HG02884 (cell line): ENCODE data around the gene GAS2L3.
"Not testable (repeated sequence)": the region's sequence is repeated elsewhere in the genome, so short reads cannot be mapped to it uniquely, and the experiment has no call there.

Source experiments
- ATAC-seq: cut with Tn5 transposase; IDR thresholded peaks from one replicate; pipeline ENCODE4 v1.9.1; 2021; ENCODE audit warnings: mild to moderate bottlenecking, moderate library complexity; ENCODE audit not compliant: unreplicated experiment

The GAS2L3 gene

GRCh38 chr12:100573292-100574186, at the start of gene GAS2L3:
Gene GAS2L3, plus strand, starts transcription at chr12:100573684. Its CDS starts 21,221 bp downstream, at chr12:100594905.
- peak; percentile 92 for ATAC-seq

- no peak for ATAC-seq
Observed at GRCh38 chr12:100528034-100528433, 45.5 kb upstream of the GAS2L3 start.

- ATAC-seq, result no peak
Observed at GRCh38 chr12:100528471-100529127, 44.9 kb upstream of the GAS2L3 start.

- no peak for ATAC-seq
Observed at GRCh38 chr12:100529756-100530350, 43.6 kb upstream of the GAS2L3 start.

- ATAC-seq, result no peak
Observed at GRCh38 chr12:100533376-100533775, 40.1 kb upstream of the GAS2L3 start.

GRCh38 chr12:100534625-100535227, 38.8 kb upstream of the GAS2L3 start:
- ATAC-seq, result no peak

GRCh38 chr12:100539202-100539601, 34.3 kb upstream of the GAS2L3 start:
- no peak for ATAC-seq

- no peak for ATAC-seq
Observed at GRCh38 chr12:100544165-100544564, 29.3 kb upstream of the GAS2L3 start.

- ATAC-seq, result no peak
Observed at GRCh38 chr12:100545092-100545491, 28.4 kb upstream of the GAS2L3 start.

GRCh38 chr12:100553936-100554335, 19.5 kb upstream of the GAS2L3 start:
- ATAC-seq, result no peak

GRCh38 chr12:100554608-100555077, 18.8 kb upstream of the GAS2L3 start:
- no peak for ATAC-seq

GRCh38 chr12:100555722-100556121, 17.8 kb upstream of the GAS2L3 start:
- no peak for ATAC-seq

GRCh38 chr12:100557357-100557756, 16.1 kb upstream of the GAS2L3 start:
- no peak for ATAC-seq

GRCh38 chr12:100559261-100559660, 14.2 kb upstream of the GAS2L3 start:
- ATAC-seq, result not testable (repeated sequence)

- no peak for ATAC-seq
Observed at GRCh38 chr12:100564090-100564489, 9.4 kb upstream of the GAS2L3 start.

- ATAC-seq, result no peak
Observed at GRCh38 chr12:100564905-100565467, 8.5 kb upstream of the GAS2L3 start.

- no peak for ATAC-seq
Observed at GRCh38 chr12:100565987-100566545, 7.4 kb upstream of the GAS2L3 start.

GRCh38 chr12:100566887-100567637, 6.4 kb upstream of the GAS2L3 start:
- peak; percentile 96 for ATAC-seq

- peak; percentile 28 for ATAC-seq
Observed at GRCh38 chr12:100567945-100568344, 5.5 kb upstream of the GAS2L3 start.

GRCh38 chr12:100572184-100572583, 1.3 kb upstream of the GAS2L3 start:
- no peak for ATAC-seq
